GM11168 (cell line): ENCODE measurements around the gene GARIN1A.
"Not testable (repeated sequence)": the region's sequence is repeated elsewhere in the genome, so short reads cannot be mapped to it uniquely, and the experiment has no call there.

Experiments used
- in situ Hi-C: fragments of 300-500 bp; cut with MboI; formaldehyde crosslinking; loops from one replicate; pipeline ENCODE4 v1.12.0; 2022; ENCODE audit warnings: low sequenced_read_pairs; ENCODE audit not compliant: unreplicated experiment

Gene GARIN1A

DNA sequence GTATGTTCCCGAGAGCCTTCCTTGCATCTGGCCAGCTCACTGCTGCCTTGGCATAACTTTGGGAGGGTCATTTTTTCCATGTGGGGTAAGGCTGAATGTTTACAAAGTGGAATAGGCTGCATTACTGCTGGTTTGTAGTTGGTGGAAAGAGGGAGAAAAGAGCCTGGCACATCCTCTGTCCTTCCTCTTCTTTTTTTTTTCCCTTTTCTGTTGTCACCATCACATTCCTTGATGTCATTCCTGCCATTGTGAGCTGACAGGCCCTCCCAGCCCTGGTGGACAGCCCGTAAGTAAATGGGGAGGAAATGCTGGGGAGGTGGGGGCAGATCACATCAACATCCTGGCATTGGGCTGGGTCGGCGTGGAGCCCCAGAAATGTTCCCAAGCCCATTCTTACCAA is at the start of gene GARIN1A:
Gene GARIN1A, plus strand, starts transcription at position 301 of the 400 bp plus-strand sequence. CDS start 106 bp downstream, outside the sequence.
- in situ Hi-C loops: no loop called here

DNA sequence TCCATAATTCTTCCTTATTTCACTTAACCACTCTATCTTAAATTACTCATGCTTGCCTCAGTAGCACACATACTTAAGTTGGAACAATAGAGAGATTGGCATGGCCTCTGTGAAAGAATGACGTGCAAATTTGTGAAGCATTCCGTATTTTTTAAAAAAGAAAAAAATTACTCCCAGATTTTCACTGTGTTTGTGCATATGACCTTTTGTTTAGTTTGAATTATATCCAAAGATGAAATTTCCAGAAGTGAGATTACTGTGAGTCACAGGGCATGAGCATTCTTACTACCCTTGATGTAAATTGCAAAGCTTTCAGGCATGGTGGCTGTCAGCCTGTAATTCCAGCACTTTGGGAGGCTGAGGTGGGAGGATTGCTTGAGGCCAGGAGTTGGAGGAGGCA is 45.0 kb upstream of the GARIN1A start:
- in situ Hi-C loops: not testable (repeated sequence)

DNA sequence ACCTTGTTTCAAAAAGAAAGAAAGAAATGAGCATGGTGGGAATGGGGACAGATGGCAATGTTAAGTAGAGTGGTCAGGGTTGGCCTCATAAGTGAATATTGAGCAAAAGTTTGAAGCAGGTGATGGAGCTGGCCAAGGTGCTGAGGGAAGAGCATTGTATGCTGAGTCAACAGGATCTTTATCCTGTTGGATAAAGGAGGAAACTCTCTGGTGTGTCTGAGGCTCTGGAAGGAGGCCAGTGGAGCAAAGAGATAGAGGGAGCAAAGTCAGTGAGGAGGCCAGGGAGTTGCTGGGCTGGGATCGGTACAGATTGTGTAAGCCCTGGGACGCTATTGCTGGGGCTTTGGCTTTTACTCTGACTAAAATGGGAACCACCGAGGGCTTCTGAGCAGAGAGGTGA is 38.2 kb upstream of the GARIN1A start:
- in situ Hi-C loops: not testable (repeated sequence)

DNA sequence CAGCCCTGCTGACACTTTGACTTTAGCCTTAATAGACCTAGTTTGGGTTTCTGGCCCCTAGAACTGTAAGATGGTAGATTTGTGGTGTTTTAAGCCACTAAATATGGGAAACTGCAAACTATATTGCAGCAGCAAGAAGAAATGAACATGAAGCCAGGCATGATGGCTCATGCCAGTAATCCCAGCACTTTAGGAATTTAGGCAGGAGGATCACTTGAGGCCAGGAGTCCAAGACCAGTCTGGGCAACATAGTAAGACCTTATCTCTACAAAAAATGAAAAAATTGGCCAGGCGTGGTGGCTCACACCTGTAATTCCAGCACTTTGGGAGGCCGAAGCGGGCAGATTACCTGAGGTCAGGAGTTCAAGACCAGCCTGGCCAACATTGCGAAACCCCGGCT is 26.9 kb upstream of the GARIN1A start:
- in situ Hi-C loops: not testable (repeated sequence)

DNA sequence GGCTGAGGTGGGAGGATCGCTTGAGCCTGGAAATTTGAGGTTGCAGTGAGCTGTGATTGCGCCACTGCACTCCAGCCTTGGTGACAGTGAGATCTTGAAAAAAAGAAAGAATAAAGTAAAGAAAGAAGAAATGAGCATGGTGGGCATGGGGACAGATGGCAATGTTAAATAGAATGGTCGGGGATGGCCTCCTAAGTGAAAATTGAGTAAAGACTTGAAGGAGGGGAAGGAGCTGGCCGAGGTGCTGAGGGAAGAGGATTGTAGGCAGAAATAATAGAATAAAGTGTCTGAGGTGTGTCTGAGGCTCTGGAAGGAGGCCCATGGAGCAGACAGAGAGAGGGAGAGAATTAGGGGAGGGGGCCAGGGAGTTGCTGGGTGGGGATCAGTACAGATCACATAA is 26.2 kb upstream of the GARIN1A start:
- in situ Hi-C loops: not testable (repeated sequence)

DNA sequence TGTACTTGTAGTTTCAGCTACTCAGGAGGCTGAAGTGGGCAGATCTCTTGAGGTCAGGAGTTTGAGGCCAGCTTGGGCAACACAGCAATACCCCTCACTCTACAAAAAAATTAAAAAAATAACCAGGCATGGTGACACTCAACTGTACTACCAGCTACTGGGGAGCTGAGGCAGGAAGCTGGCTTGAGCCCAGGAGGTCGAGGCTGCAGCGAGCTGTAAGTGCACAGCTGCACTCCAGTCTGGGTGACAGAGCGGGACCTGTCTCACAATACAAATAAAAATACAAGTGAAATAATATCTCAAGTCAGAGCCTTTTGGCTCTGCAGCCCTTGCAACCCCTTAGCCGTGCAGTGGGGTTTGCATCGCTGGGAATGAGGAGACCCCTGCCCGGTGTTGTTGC is 25.2 kb upstream of the GARIN1A start:
- in situ Hi-C loops: not testable (repeated sequence)

DNA sequence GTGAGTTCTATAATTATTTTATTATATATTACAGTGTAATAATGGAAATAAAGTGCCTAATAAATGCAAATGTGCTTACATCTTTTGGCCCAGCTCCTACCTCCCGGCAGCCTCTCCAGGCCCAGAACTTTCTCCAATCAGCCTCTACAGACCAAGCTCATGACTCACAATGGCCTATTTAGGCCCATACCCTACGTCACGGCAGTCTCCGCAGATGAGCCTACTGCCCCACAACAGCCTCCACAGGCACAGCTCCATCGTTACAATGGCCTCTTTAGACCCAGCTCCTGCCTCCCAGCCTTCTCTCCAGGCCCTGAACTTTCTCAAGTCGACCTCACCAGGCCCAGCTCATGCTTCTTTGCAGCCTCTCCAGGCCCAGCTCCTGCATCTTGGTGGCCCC is 21.0 kb upstream of the GARIN1A start:
- in situ Hi-C loops: not testable (repeated sequence)

DNA sequence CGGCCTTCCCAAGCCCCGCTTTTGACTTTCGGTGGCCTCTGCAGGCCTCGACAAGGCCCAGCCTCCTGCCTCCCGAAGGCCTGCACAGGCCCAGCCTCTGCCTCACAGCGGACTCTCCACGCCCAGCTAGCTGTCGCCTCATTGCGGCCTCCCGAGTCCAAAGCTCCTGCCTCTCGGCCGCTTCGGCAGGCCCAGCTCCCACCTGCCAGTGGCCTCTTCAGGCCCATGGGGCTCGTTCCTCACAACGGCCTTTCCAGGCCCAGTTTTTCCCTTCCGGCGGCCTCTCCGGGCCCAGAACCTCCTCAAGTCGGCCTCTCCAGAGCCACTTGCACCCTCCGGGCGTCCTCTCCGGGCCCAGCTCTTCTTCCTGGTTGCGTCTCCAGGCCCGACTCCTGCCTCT is 19.5 kb upstream of the GARIN1A start:
- in situ Hi-C loops: not testable (repeated sequence)

DNA sequence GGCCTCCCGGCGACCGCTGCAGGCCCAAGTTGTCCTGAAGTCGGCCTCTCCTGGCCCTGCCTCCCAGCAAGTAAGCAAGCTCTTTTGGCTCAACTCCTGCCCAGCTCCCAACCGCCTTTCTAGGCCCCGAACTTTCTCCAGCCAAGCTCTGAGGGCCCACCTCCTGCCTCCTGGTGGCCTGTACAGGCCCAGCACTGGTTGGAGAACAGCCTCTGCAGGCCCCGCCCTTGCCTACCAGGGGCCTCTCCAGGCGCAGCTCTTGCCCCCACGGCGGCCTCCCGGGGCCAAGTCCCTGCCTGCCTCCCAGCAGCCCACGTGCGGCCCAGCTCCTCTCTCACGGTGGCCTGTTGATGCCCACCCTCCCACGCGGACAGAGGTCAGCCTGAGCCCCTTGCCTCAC is 18.9 kb upstream of the GARIN1A start:
- in situ Hi-C loops: not testable (repeated sequence)

DNA sequence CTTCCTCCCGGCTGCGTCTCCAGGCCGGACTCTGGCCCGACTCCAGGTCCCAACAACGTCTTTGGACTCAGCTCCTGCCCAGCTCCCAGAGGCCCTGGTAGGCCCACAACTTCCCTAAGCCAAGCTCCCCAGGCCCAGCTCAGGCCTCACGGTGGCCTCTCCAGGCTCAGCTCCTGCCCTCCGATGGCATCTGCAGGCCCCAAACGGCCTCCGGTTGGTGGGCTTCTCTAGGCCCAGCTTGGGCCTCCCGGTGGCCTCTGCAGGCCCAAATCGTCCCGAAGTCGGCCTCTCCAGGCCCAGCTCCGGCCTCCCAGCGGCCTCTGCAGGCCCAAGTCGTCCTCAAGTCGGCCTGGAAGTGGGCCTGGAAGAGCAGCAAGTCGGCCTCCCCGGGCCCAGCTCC is 18.0 kb upstream of the GARIN1A start:
- in situ Hi-C loops: not testable (repeated sequence)

DNA sequence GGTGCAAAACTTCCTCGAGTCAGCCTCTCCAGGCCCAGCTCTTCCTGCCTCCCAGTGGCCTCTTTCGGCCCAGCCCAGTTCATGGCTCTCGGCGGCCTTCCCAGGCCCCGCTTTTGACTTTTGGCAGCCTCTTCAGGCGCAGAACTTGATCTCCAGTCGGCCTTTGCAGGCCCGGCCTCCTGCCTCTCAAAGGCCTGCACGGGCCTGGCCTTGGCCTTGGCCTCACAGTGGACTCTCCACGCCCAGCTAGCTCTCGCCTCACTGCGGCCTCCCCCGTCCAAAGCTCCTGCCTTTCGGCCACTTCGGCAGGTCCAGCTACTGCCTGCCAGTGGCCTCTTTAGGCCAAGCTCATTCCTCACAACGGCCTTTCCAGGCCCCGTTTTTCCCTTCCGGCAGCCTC is 17.6 kb upstream of the GARIN1A start:
- in situ Hi-C loops: not testable (repeated sequence)

DNA sequence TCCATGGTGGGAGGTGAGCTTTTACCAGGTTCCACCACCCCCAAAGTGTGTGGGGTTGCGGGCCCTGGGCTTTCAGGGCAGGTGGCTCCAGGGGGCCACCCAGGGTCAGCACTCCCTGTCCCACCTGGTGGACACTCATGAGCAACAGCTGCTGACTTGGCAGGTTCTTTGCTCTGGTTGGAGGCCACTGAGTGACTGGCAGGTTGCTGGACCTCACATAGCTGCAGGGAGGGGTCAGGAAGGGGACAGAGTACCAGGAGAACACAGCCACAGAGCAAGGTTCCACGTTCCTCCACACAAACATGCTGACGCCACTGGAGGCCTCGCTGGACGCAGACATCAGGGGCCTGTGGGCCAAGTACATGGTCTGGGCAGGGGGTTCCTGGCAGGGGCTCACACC is 13.7 kb upstream of the GARIN1A start:
- in situ Hi-C loops: not testable (repeated sequence)

DNA sequence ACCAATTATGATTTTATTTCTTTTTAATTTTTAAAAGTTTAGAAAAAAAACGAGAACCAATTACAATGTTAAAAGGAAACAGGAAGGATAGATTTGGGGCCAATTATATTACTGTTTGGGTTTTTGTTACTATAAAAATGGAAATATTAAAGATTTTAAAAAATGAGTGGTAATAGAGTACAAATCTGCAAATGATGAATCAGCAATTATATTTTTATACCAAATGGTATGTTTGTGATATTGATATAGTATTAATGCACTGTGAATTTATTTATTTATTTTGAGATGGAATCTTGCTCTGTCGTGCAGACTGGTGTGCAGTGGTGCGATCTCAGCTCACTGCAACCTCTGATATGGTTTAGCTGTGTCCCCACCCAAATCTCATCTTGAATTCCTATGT is 11.5 kb upstream of the GARIN1A start:
- in situ Hi-C loops: no loop called here

DNA sequence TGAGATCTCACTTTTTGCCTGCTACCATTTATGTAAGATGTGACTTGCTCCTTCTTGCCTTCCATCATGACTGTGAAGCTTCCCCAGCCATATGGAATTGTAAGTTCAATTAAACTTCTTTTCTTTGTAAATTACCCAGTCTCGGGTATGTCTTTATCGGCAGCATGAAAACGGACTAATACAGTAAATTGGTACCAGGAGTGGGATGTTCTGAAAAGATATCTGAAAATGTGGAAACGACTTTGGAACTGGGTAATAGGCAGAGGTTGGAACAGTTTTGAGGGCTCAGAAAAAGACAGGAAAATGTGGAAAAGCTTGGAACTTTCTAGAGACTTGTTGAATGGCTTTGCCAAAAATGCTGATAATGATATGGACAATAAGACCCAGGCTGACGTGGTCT is 10.6 kb upstream of the GARIN1A start:
- in situ Hi-C loops: no loop called here

DNA sequence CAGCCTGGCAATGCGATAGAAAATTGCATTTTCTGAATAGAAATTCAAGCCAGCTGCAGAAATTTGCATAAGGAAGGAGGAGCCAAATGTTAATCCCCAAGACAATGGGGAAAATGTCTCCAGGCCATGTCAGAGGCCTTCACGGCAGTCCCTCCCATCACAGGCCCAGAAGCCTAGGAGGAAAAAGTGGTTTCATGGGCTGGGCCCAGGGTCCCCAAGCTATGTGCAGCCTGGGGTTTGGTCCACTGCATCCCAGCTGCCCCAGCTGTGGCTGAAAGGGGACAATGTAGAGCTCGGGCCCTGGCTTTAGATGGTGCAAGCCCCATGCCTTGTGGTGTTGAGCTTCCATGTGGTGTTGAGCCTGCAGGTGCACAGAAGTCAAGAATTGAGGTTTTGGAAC is 10.0 kb upstream of the GARIN1A start:
- in situ Hi-C loops: no loop called here

DNA sequence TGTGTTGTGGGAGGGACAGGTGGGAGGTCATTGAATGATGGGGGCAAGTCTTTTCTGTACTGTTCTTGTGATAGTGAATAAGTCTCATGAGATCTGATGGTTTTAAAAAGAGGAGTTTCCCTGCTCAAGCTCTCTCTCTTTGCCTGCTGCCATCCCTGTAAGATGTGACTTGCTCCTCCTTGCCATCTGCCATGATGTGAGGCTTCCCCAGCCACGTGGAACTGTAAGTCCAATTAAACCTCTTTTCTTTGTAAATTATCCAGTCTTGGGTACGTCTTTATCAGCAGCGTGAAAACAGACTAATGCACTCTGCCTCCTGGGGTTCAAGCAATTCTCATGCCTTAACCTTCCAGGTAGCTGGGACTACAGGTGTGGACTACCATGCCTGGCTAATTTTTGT is 8.9 kb upstream of the GARIN1A start:
- in situ Hi-C loops: not testable (repeated sequence)

DNA sequence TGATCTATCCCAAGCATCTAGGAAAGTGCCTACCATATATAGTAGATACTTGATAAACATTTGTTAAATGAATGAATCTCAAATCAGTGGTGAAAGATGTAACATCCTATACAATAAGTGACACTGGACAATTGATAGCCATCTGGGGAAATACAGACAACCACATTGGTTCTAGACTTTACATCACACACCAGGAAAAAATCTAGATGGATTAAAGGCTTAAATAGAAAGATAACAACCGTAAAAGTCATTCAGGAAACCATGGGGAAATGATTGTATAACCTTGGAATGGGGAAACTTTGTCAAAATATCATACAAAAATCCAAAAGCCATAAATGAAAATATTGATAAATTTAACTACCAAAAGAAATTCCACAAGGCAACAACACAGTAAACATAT is 7.0 kb upstream of the GARIN1A start:
- in situ Hi-C loops: no loop called here

DNA sequence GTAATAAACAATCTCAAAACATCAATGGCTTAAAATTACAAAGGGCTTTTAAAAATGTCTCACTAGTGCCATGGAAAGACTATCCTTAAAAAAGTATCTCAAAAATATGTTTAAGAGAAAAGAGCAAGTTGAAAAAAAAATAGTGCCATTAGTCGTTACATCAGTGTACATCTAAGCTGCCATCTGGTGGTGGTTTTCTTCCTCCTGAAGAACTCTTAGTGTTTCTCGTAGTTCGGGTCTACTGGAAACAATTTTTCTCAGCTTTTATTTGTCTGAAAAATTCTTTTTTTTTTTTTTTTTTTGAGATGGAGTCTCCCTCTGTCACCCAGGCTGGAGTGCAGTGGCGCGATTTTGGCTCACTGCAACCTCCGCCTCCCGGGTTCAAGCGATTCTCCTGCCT is 5.9 kb upstream of the GARIN1A start:
- in situ Hi-C loops: no loop called here

DNA sequence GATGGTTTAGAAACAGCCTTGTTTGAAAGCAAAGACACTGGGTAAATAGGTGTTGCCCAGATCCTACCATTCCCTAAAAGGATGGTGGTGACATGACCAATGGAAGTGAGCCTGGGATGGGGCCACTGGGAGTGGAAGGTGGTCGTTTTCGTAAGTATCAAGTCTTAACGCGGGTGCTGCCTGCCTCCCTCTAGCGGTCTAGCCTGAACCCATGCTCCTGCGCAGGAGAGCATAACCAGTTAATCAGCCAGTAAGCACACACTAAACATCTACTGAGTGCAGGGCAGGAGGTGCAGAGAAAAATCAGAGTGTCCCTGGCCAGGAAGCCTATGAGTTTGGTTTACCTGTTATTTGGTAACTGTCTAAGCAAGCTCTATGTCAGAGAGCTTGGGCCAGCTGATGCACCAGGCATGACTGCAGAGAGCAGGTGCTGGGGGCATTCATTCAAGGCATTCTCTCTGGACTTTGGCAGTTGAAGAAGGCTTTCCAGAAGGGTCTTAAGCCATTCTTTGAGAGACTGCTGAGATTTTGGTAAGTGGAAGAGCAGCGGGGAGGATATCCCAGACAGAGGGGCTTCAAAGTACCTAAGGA is 930 bp downstream of the GARIN1A start:
- in situ Hi-C loops: no loop called here

DNA sequence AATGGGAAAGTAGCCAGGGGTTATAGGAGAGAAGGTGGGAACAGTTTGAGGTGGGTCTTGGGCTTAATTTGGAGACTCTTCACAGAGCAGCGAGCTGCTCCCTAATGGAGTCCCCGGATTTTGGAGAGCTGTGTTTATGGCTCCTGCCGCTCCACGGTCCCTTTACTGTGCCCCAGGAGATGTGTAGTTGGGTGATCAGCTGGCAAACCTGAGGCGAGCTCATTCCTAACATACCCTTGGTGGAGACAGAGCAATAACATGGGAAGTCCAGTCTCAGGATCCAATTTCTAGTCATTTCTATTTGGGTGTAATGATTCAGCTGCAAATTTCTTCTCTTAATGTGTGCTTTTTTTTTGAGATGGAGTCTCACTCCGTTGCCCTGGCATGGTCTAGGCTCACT is 1.5 kb downstream of the GARIN1A start:
- in situ Hi-C loops: no loop called here

DNA sequence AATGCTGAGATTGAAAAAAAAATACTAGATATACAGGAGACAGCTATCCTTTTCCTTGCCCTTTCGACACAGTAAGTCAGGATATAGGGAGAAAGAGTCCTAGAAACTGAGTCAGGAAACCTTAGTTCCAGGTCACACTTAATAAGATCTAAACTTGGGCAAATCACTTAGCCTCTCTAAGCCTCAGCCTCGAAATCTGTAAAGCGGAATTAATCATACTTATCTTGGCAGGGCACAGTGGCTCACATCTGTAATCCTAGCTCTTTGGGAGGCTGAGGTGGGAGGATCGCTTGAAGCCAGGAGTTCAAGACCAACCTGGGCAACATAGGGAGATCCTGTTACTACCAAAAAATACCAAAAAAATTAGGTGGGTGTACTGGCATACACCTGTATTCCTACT is 4.6 kb downstream of the GARIN1A start:
- in situ Hi-C loops: no loop called here

DNA sequence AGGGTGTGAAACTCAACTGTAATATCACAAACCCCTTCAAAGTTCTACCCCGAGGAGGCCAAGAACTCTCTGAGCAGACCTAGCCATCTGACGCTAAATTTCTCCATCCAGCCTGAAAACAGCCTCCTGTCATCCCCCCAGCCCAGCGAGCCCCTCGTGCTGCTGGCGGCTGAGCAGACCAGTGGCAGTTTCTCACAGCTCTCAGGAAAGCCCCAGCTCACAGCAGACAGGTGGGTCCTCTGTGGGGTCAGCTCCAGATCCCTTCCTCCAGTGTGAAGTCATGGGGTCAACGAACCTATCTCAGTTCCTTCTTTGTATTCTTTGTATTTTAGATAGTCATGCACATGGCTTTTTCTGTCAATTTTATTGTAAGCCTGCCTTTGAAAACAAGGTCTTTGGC is 7.8 kb downstream of the GARIN1A start:
- in situ Hi-C loops: no loop called here
